Endothelial cell of umbilical vein (primary cell): ENCODE measurements around the gene AUTS2. TPM values are rescaled to one million over a fixed set of nuclear protein-coding genes. Genes with fewer than 3 reads are reported as not detected.

ENCODE experiments used
- BruUV-seq: library from RNA; stranded (reverse); fragments of 400-500 nt; replicated peaks from 2 replicates; lab custom pipeline; 2021; lab: Mats Ljungman, UMichigan
- CTCF ChIA-PET: fragments of 300-600, 350-600 bp; sonication (Branson Sonifier 250); formaldehyde crosslinking; loops from one replicate; lab custom pipeline; 2021; ENCODE audit warnings: antibody characterized with exemption, inconsistent platforms; lab: Charles Lee
- POLR2A ChIA-PET: fragments of 300-600, 350-600 bp; sonication (Branson Sonifier 250); formaldehyde crosslinking; loops from one replicate; lab custom pipeline; 2021; ENCODE audit warnings: antibody characterized with exemption, inconsistent platforms; lab: Charles Lee
- DNase-seq: peaks from one replicate; pipeline ENCODE4 v3.0.0-alpha.2; 2011; ENCODE audit warnings: low read depth, low spot score
- FAIRE-seq: peaks from 2 replicates; lab custom pipeline; 2011; peaks lifted over from hg19 to GRCh38; lab: Jason Lieb, UNC
- H2AFZ ChIP-seq: 2 replicates; pipeline ENCODE4 v1.6.0; 2012; ENCODE audit warnings: low read depth, low read length, control low read depth, inconsistent platforms
- H3K27ac ChIP-seq: 2 replicates; pipeline ENCODE4 v1.5.1; 2011; ENCODE audit warnings: low read depth, mild to moderate bottlenecking, control low read depth, low read length, moderate library complexity; ENCODE audit not compliant: insufficient read depth
- H3K27me3 ChIP-seq, 2 experiments: 2 replicates each; pipeline versions ENCODE4 v1.6.0 to v1.6.1; 2011; ENCODE audit warnings: low read length in 2 of 2, mixed read lengths in 1 of 2; ENCODE audit not compliant: control insufficient read depth in 2 of 2, insufficient read depth in 2 of 2
- H3K36me3 ChIP-seq, 2 experiments: 2 replicates in 1 of 2; 3 replicates in 1 of 2; pipeline ENCODE4 v1.5.1; 2011; ENCODE audit warnings: low read length in 2 of 2, mild to moderate bottlenecking in 1 of 2, moderate library complexity in 1 of 2; ENCODE audit not compliant: control insufficient read depth in 2 of 2, insufficient read depth in 2 of 2; ENCODE audit errors: extremely low read depth in 1 of 2
- H3K4me1 ChIP-seq: 3 replicates; pipeline ENCODE4 v1.5.1; 2011; ENCODE audit warnings: mild to moderate bottlenecking, low read length; ENCODE audit not compliant: control insufficient read depth, insufficient read depth; ENCODE audit errors: extremely low read depth
- H3K4me2 ChIP-seq: 2 replicates; pipeline ENCODE4 v1.6.1; 2011; ENCODE audit warnings: low read length, control low read depth, mixed read lengths; ENCODE audit not compliant: insufficient read depth
- H3K4me3 ChIP-seq, 3 experiments: fragments of 200-600 bp in 1 of 3; sonication (generic), shearing (Covaris generic) in 1 of 3; replicated peaks in 1 of 3; 2 replicates each; pipeline ENCODE4 v1.5.1; 2011 to 2016; ENCODE audit warnings: control low read depth in 3 of 3, low read length in 3 of 3, mild to moderate bottlenecking in 2 of 3, inconsistent platforms in 1 of 3, low read depth in 1 of 3, moderate library complexity in 1 of 3; ENCODE audit not compliant: insufficient read depth in 1 of 3
- H3K79me2 ChIP-seq: 2 replicates; pipeline ENCODE4 v1.6.0; 2012; ENCODE audit warnings: low read length, inconsistent platforms; ENCODE audit not compliant: control insufficient read depth, insufficient read depth
- H3K9ac ChIP-seq: replicated peaks from 2 replicates; pipeline ENCODE3; 2011; ENCODE audit warnings: low read length, control low read depth; ENCODE audit not compliant: insufficient read depth; ENCODE audit errors: extremely low read depth
- H3K9me1 ChIP-seq: replicated peaks from 3 replicates; pipeline ENCODE4 v1.6.0; 2011; ENCODE audit warnings: mild to moderate bottlenecking, low read length; ENCODE audit not compliant: control insufficient read depth, insufficient read depth; ENCODE audit errors: extremely low read depth
- H3K9me3 ChIP-seq: replicated peaks from 2 replicates; pipeline ENCODE4 v1.5.1; 2012; ENCODE audit warnings: low read length, inconsistent platforms; ENCODE audit not compliant: control insufficient read depth, insufficient read depth
- H4K20me1 ChIP-seq: replicated peaks from 2 replicates; pipeline ENCODE3; 2011; ENCODE audit warnings: mild to moderate bottlenecking, low read length; ENCODE audit not compliant: control insufficient read depth, insufficient read depth; ENCODE audit errors: extremely low read depth
- FOS ChIP-seq: IDR thresholded peaks from 2 replicates; pipeline ENCODE4 v1.6.1; 2011; ENCODE audit warnings: mild to moderate bottlenecking, low read length, moderate library complexity, borderline replicate concordance; ENCODE audit not compliant: insufficient read depth
- GATA2 ChIP-seq: IDR thresholded peaks from 2 replicates; pipeline ENCODE4 v1.7.0; 2011; ENCODE audit warnings: low read depth, mild to moderate bottlenecking, moderate library complexity, mixed read lengths, low read length; ENCODE audit not compliant: insufficient read length, insufficient read depth
- MYC ChIP-seq: IDR thresholded peaks from one replicate; pipeline ENCODE4 v1.6.1; 2011; ENCODE audit warnings: mild to moderate bottlenecking, low read depth, low read length
- POLR2A ChIP-seq: IDR thresholded peaks from 2 replicates; pipeline ENCODE4 v1.6.1; 2012; ENCODE audit warnings: low read depth, mild to moderate bottlenecking, control low read depth, low read length
- POLR2AphosphoS5 ChIP-seq: IDR thresholded peaks from 2 replicates; pipeline ENCODE4 v1.6.1; 2012; ENCODE audit warnings: low read depth, mild to moderate bottlenecking, control low read depth, low read length, moderate library complexity; ENCODE audit not compliant: insufficient read depth
- dilution Hi-C: fragments of 300-500 bp; cut with MboI; formaldehyde crosslinking; loops from one replicate; pipeline ENCODE4 v1.15.0; 2019; ENCODE audit warnings: low sequenced_read_pairs; ENCODE audit not compliant: extremely low pct_ligation_motif_present
- intact Hi-C: fragments of 100-400 bp; cut with micrococcal nuclease; formaldehyde crosslinking; loops from one replicate; pipeline ENCODE4 v1.10.0; 2022
- polyA plus RNA-seq, 4 experiments: library from polyadenylated mRNA; depleted of rRNA in 3 of 4; stranded (reverse) in 3 of 4; unstranded in 1 of 4; fragments of >200 nt; gene quantifications; 2 replicates each; pipeline versions ENCODE4 v1.2.1 to v1.2.3, GENCODE V29; 2011 to 2012; ENCODE audit warnings: missing spikeins in 1 of 4
- total RNA-seq: library from RNA; stranded (reverse); gene quantifications from 2 replicates; pipeline ENCODE4 v1.2.3, GENCODE V29; 2021
- TF ChIP-seq, protein P1 (sequence below): IDR thresholded peaks from 2 replicates; pipeline ENCODE4 v1.6.1; 2011; ENCODE audit not compliant: insufficient read depth, insufficient read length
- TF ChIP-seq, protein P2 (sequence below), 2 donors: IDR thresholded peaks; 1 replicate in 1 of 2; 2 replicates in 1 of 2; pipeline ENCODE4 v1.5.1; 2011; ENCODE audit warnings: low read length in 2 of 2, mild to moderate bottlenecking in 2 of 2, moderate library complexity in 2 of 2, control low read depth in 1 of 2, inconsistent platforms in 1 of 2, low read depth in 1 of 2; ENCODE audit not compliant: insufficient read depth in 1 of 2; ENCODE audit errors: extremely low read depth in 1 of 2

AUTS2 gene
- total and polyA plus RNA-seq, 2 donors (not counting 3 experiments of a cell fraction or from before 2014, with no cell fraction given): 0.59 to 8.0 TPM

DNA sequence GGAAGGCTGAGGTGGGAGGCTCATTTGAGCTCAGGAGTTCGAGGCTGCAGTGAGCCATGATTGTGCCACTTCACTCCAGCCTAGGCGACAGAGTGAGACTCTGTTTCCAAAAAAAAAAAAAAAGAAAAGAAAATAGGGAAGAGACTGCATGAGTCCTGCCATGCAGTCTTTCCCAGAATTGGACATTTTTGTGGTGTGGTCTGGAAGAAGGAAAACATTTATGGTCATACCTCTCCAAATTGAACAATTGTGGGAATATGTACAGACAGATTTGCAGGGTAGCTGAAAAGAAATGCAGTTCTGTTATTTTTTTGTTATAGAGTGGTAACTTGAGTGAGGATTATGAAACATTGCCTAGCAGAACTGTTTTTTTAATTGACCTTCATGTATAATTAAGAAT is 198.1 kb downstream of the AUTS2 start:
- CTCF ChIA-PET: no interaction called here
- POLR2A ChIA-PET: interaction anchor here (0.7 kb wide), 1 partner anchor 772 kb away, joined by 4 read pairs; no protein-coding TSS in a partner anchor
- Histone ChIP-seq H4K20me1 (no peaks in the 10 kb centered on the region), H3K79me2 (no peaks in the 10 kb centered on the region), H3K27ac (no peak overlapping the region), H3K9ac (no peak overlapping the region), H3K4me1 (no peaks in the 10 kb centered on the region), H2AFZ (no peak overlapping the region), H3K4me3 (no peak overlapping the region), H3K9me3 (no peaks in the 10 kb centered on the region), H3K9me1 (no peaks in the 10 kb centered on the region), H3K4me2 (no peak overlapping the region), H3K27me3 (no peaks in the 10 kb centered on the region), H3K36me3 (no peaks in the 10 kb centered on the region)
- intact Hi-C loops (loop anchor here (5.0 kb wide), 1 partner anchor 1236 kb away; no protein-coding TSS in a partner anchor), dilution Hi-C loops (no loop called here)
- no TSS peak for BruUV-seq
- DNase-seq (no peak), FAIRE-seq (no peak)
- TF ChIP-seq, protein P1, sequence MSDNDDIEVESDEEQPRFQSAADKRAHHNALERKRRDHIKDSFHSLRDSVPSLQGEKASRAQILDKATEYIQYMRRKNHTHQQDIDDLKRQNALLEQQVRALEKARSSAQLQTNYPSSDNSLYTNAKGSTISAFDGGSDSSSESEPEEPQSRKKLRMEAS: no peak
- TF ChIP-seq, protein P2, sequence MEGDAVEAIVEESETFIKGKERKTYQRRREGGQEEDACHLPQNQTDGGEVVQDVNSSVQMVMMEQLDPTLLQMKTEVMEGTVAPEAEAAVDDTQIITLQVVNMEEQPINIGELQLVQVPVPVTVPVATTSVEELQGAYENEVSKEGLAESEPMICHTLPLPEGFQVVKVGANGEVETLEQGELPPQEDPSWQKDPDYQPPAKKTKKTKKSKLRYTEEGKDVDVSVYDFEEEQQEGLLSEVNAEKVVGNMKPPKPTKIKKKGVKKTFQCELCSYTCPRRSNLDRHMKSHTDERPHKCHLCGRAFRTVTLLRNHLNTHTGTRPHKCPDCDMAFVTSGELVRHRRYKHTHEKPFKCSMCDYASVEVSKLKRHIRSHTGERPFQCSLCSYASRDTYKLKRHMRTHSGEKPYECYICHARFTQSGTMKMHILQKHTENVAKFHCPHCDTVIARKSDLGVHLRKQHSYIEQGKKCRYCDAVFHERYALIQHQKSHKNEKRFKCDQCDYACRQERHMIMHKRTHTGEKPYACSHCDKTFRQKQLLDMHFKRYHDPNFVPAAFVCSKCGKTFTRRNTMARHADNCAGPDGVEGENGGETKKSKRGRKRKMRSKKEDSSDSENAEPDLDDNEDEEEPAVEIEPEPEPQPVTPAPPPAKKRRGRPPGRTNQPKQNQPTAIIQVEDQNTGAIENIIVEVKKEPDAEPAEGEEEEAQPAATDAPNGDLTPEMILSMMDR (IDR thresholded peaks at IDR 0.05; ENCODE audit: extremely low read depth in 1 of 2, insufficient read depth in 1 of 2, low read depth in 1 of 2, low read length in 2 of 2): no peak
- no peak for TF ChIP-seq POLR2AphosphoS5
- no peak for TF ChIP-seq MYC
- TF ChIP-seq POLR2A: no peak
- no peak for TF ChIP-seq FOS
- TF ChIP-seq GATA2: no peak
